ENCODE measurements around the gene CLK2. TPM values are rescaled to one million over a fixed set of nuclear protein-coding genes. Genes with fewer than 3 reads are reported as not detected.

CLK2 gene
- total RNA-seq, 1 donor from 2014 or later = 101 TPM

GRCh38 chr1:155320252-155320651 lies 46.9 kb upstream of the CLK2 start:
- H3K4me1 Mint-ChIP-seq = peaks cover 57% of the 10 kb centered on the region

GRCh38 chr1:155319536-155319935 lies 46.2 kb upstream of the CLK2 start:
- no peak overlapping the region for H3K27ac Mint-ChIP-seq (ENCODE audit: unreplicated experiment)
- TF ChIP-seq, protein P1, sequence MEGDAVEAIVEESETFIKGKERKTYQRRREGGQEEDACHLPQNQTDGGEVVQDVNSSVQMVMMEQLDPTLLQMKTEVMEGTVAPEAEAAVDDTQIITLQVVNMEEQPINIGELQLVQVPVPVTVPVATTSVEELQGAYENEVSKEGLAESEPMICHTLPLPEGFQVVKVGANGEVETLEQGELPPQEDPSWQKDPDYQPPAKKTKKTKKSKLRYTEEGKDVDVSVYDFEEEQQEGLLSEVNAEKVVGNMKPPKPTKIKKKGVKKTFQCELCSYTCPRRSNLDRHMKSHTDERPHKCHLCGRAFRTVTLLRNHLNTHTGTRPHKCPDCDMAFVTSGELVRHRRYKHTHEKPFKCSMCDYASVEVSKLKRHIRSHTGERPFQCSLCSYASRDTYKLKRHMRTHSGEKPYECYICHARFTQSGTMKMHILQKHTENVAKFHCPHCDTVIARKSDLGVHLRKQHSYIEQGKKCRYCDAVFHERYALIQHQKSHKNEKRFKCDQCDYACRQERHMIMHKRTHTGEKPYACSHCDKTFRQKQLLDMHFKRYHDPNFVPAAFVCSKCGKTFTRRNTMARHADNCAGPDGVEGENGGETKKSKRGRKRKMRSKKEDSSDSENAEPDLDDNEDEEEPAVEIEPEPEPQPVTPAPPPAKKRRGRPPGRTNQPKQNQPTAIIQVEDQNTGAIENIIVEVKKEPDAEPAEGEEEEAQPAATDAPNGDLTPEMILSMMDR (conservative IDR thresholded peaks at IDR 0.05) = no peak
- H3K36me3 Mint-ChIP-seq (ENCODE audit: low read depth) = peaks cover 22% of the 10 kb centered on the region
- H3K4me3 Mint-ChIP-seq = peak overlapping the region; percentile 88
- peaks cover 22% of the 10 kb centered on the region for H3K27me3 Mint-ChIP-seq (ENCODE audit: low read depth)
- no peak for DNase-seq (ENCODE audit: low read depth, low spot score)
- no peaks in the 10 kb centered on the region for H3K9me3 Mint-ChIP-seq
- H3K4me1 Mint-ChIP-seq = peaks cover 57% of the 10 kb centered on the region

More at GRCh38 chr1:155320252-155320651, 46.9 kb upstream of the CLK2 start:
- DNase-seq (ENCODE audit: low read depth, low spot score) = no peak
- no peaks in the 10 kb centered on the region for H3K9me3 Mint-ChIP-seq
- peaks cover 22% of the 10 kb centered on the region for H3K27me3 Mint-ChIP-seq (ENCODE audit: low read depth)
- TF ChIP-seq, protein P1 (conservative IDR thresholded peaks at IDR 0.05) = no peak
- H3K4me3 Mint-ChIP-seq = peak overlapping the region; percentile 88
- H3K36me3 Mint-ChIP-seq (ENCODE audit: low read depth) = peaks cover 18% of the 10 kb centered on the region
- no peak overlapping the region for H3K27ac Mint-ChIP-seq (ENCODE audit: unreplicated experiment)

DNA sequence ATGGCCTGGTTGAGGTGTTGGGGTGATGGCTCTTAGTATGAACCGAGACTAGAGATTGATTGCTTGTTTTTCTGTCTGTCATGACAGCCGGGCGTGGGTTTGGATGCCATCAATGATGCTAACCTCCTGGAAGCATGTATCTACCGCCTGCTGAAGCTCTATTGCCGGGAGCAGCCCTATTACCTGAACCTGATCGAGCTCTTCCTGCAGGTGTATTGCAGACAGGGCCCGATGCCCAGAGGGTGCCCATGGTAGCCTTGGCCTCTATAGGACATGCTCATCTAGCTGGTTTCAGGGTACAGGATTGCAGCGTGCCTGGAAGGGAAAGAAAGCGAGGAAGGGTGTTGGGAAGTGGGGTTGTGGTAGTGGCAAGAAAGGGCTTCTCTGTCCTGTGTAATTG lies 44.8 kb upstream of the CLK2 start:
- Mint-ChIP-seq H3K4me3 (peak overlapping the region; percentile 88), H3K4me1 (peaks cover 62% of the 10 kb centered on the region), H3K36me3 (ENCODE audit: low read depth) (peaks cover 27% of the 10 kb centered on the region), H3K27me3 (ENCODE audit: low read depth) (peaks cover 21% of the 10 kb centered on the region), H3K27ac (ENCODE audit: unreplicated experiment) (no peak overlapping the region), H3K9me3 (no peaks in the 10 kb centered on the region)
- DNase-seq (ENCODE audit: low read depth, low spot score) = no peak
- TF ChIP-seq, protein P1 (conservative IDR thresholded peaks at IDR 0.05) = no peak

GRCh38 chr1:155316922-155317321 lies 43.6 kb upstream of the CLK2 start:
- H3K9me3 Mint-ChIP-seq = no peaks in the 10 kb centered on the region

GRCh38 chr1:155313261-155313660 lies 40.0 kb upstream of the CLK2 start:
- DNase-seq (ENCODE audit: low read depth, low spot score) = no peak
- Mint-ChIP-seq H3K27me3 (ENCODE audit: low read depth) (peaks cover 2% of the 10 kb centered on the region), H3K4me3 (peak overlapping the region; percentile 82), H3K4me1 (peaks cover 52% of the 10 kb centered on the region), H3K36me3 (ENCODE audit: low read depth) (peaks cover 42% of the 10 kb centered on the region), H3K9me3 (no peaks in the 10 kb centered on the region), H3K27ac (ENCODE audit: unreplicated experiment) (peak overlapping the region; percentile 93)
- TF ChIP-seq, protein P1 (conservative IDR thresholded peaks at IDR 0.05) = no peak

More at GRCh38 chr1:155316922-155317321, 43.6 kb upstream of the CLK2 start:
- H3K27ac Mint-ChIP-seq (ENCODE audit: unreplicated experiment) = no peak overlapping the region
- peaks cover 34% of the 10 kb centered on the region for H3K36me3 Mint-ChIP-seq (ENCODE audit: low read depth)
- H3K27me3 Mint-ChIP-seq (ENCODE audit: low read depth) = peaks cover 19% of the 10 kb centered on the region
- DNase-seq (ENCODE audit: low read depth, low spot score) = no peak
- peak overlapping the region; percentile 52 for H3K4me3 Mint-ChIP-seq
- peaks cover 63% of the 10 kb centered on the region for H3K4me1 Mint-ChIP-seq
- TF ChIP-seq, protein P1 (conservative IDR thresholded peaks at IDR 0.05) = no peak
